Measurements from ENCODE around the gene ADAM12. TPM values are rescaled to one million over a fixed set of nuclear protein-coding genes. Genes with fewer than 3 reads are reported as not detected.

Gene ADAM12
- polyA plus RNA-seq, 3 donors, result 22.5 to 28.1 (median 26.0) TPM

DNA sequence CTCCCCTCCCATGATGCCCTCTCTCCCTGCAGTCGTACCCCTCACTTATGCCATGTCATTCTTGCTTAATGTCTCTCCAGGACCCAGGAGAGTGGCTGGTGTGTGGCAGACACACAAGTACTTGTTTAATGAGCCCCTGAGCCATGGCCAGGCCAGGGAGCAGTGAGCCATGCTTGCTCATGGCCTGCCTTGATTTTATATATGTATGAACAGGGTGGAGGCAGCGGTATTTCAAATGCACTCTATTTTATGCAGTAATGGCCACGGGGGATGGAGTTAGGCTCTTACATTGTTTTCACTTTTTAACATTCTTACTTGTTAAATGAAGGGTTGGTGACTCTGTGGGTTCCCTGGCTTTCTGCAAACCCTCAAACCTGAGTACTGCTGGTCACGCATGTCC lies 347.2 kb downstream of the ADAM12 start:
- DNase-seq (ENCODE audit: extremely low read depth in 1 of 11, low read depth in 9 of 11, low spot score in 4 of 11), result no peak

DNA sequence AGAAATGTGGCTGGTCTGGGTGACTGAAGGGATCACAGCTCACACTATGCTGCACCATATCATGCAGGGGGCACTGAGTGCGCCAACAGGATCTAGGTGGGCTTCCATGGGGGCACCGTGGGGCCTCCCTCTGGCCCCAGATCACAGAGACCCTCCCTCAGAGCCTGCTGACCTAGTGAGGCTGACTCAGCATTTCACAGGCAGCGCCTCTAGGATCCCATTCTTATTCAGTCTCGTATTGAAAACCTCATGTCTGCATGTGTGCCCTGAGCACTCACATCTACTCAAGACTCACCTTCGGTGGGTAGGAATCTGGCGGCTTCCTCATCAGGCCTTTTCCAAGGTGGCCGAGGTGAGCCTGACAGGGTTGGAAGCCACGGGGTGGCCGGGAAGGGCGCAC lies 350.3 kb downstream of the ADAM12 start:
- DNase-seq (ENCODE audit: extremely low read depth in 1 of 11, low read depth in 9 of 11, low spot score in 4 of 11), result no peak

DNA sequence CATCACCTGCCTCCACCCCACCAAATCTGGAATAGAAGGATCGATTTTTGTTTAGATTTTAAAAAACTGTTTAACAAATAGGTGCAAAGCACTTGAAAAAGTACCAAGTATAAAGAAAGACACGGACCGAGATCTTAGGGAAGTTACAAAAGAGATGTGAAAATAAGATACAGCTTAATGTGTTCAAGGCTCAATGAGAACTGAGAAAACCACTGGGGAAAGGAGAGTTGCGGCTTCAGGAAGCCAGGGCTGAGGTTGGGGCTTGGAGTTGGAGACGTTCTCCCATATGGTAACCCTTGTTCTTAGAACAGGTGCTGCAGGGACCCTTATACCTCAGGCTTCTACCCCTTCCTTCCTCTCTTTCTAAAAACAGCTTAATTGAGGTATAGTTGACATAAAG lies 351.8 kb downstream of the ADAM12 start:
- no peak for DNase-seq (ENCODE audit: extremely low read depth in 1 of 11, low read depth in 9 of 11, low spot score in 4 of 11)

DNA sequence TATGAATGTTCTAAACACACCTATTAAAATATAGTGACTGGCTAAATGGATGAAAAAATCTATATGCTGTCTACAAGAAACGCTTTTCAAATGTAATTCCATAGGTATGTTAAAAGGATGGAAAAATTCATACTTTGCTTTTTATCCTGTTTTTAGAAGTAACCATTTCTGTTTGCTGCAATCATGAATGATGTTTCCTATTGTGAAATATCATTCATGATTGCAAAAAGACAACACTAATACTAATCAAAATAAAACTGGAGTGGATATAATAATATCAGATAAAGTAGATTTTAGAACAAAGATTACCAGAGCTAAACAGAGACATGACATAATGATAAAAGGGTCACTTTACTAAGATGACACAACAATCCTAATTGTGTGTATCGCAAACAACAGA lies 353.7 kb downstream of the ADAM12 start:
- DNase-seq (ENCODE audit: extremely low read depth in 1 of 11, low read depth in 9 of 11, low spot score in 4 of 11), result no peak

GRCh38 chr10:126029999-126030398 lies 358.3 kb downstream of the ADAM12 start:
- DNase-seq (ENCODE audit: extremely low read depth in 1 of 11, low read depth in 9 of 11, low spot score in 4 of 11), result no peak

- DNase-seq (ENCODE audit: extremely low read depth in 1 of 11, low read depth in 9 of 11, low spot score in 4 of 11), result no peak
Observed at GRCh38 chr10:126027692-126028091, 360.6 kb downstream of the ADAM12 start.

- DNase-seq (ENCODE audit: extremely low read depth in 1 of 11, low read depth in 9 of 11, low spot score in 4 of 11), result no peak
Observed at GRCh38 chr10:126022841-126023240, 365.4 kb downstream of the ADAM12 start.

DNA sequence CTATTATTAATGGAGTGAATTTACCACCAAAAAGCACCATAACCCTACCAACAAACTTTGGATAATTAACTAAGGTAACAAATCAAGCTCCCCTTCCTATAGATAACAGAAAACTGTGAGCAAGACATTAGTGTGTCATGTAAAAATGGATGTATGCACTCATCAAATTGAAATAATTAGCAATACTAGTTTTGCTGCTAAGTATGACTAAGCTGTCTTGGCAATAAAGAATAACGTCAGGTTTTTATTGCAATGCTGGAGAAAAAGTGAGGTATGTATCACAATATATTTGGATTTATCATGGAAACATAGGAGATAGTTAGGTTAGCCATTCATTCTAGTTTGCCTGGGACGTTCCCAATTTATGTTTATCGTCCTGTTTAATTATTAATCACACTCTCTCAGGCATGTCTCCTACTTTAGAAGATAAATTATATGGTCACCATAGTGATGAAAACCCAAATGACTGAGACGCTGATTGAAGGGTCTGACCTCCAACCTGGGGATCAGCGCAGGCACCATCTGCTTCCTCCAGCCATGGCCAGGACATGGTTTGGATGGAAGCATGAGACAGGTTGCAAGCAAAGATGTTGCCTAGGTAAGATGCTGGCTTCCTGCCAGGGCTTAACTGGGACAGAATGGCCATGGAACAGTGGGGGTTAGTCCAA lies 366.3 kb downstream of the ADAM12 start:
- no peak for DNase-seq (ENCODE audit: extremely low read depth in 1 of 11, low read depth in 9 of 11, low spot score in 4 of 11)

GRCh38 chr10:126017961-126018560 lies 370.2 kb downstream of the ADAM12 start:
- DNase-seq (ENCODE audit: extremely low read depth in 1 of 11, low read depth in 9 of 11, low spot score in 4 of 11), result no peak

- no peak for DNase-seq (ENCODE audit: extremely low read depth in 1 of 11, low read depth in 9 of 11, low spot score in 4 of 11)
Observed at GRCh38 chr10:126016882-126017281, 371.4 kb downstream of the ADAM12 start.

DNA sequence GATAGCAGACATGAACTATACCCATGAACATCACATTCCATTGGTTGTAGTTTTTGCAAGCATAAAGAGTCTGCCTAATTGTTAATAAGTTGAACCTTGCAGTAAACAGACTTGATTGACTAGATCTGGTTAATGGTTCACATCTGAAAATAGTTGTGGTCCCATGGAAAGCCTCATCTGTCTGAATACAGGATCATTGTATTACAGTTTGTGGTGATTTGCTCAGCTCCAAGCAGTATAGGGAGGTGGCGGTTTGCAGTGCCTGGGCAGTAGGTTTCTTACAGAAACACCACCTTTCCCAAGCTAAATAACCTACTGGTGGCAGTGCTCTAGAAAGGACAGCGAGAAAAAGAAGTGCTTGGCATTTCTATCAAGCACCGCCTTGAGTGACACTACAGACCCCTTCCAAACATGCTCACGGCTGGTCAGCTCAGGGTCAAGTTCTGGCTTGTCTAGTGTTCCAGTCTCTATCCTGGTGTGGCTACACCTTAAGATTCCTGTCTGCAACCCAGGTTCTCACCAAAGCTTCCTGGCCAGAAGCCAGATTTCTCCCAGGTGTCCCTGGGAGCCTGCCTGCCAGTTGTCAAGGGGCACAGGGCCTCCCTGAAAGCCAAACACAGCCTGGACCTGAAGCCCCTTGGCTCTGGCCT lies 372.0 kb downstream of the ADAM12 start:
- DNase-seq (ENCODE audit: extremely low read depth in 1 of 11, low read depth in 9 of 11, low spot score in 4 of 11), result no peak

- no peak for DNase-seq (ENCODE audit: extremely low read depth in 1 of 11, low read depth in 9 of 11, low spot score in 4 of 11)
Observed at GRCh38 chr10:126015413-126015812, 372.9 kb downstream of the ADAM12 start.

- DNase-seq (ENCODE audit: extremely low read depth in 1 of 11, low read depth in 9 of 11, low spot score in 4 of 11), result no peak
Observed at GRCh38 chr10:126014309-126014708, 374.0 kb downstream of the ADAM12 start.

- no peak for DNase-seq (ENCODE audit: extremely low read depth in 1 of 11, low read depth in 9 of 11, low spot score in 4 of 11)
Observed at GRCh38 chr10:126013489-126014281, 374.6 kb downstream of the ADAM12 start.

DNA sequence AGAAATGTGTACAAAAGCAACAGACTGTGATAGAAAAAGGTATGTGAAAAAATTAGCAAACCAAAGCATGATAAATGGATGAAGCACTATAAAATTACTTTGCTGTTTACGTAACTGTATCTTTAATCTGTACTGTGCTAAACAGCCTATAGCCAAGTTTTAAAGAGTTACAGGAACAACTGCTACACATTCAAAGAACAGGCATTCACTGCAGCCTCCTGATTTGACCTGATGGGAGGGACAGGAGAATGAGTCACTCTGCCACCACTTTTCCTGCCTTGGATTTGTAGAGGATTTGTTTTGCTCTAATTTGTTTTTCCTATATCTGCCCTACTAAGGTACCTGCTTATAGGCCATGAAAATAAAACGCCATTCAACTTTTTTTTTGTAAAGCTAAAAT lies 375.8 kb downstream of the ADAM12 start:
- DNase-seq (ENCODE audit: extremely low read depth in 1 of 11, low read depth in 9 of 11, low spot score in 4 of 11), result no peak

GRCh38 chr10:126011995-126012394 lies 376.3 kb downstream of the ADAM12 start:
- no peak for DNase-seq (ENCODE audit: extremely low read depth in 1 of 11, low read depth in 9 of 11, low spot score in 4 of 11)

- no peak for DNase-seq (ENCODE audit: extremely low read depth in 1 of 11, low read depth in 9 of 11, low spot score in 4 of 11)
Observed at GRCh38 chr10:126009650-126010049, 378.6 kb downstream of the ADAM12 start.

GRCh38 chr10:126006906-126007305 lies 381.4 kb downstream of the ADAM12 start:
- DNase-seq (ENCODE audit: extremely low read depth in 1 of 11, low read depth in 9 of 11, low spot score in 4 of 11), result no peak

GRCh38 chr10:126006264-126006663 lies 382.0 kb downstream of the ADAM12 start:
- DNase-seq (ENCODE audit: extremely low read depth in 1 of 11, low read depth in 9 of 11, low spot score in 4 of 11), result no peak

DNA sequence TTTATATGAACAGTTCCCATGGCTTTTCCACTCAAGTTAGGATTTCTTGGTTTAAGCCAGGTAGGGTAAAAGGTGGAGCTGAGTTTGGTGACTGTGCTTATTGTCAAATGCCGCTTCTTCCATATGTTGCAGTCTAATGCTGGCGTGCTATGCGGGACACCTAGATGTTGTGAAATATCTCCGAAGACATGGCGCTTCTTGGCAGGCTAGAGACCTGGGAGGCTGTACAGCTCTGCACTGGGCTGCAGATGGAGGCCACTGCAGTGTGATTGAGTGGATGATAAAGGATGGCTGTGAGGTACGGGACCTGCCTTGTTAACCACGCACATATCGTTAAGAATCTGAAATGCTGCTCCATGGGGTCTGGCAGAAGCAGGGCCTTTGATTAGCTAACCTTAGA lies 383.5 kb downstream of the ADAM12 start:
- DNase-seq (ENCODE audit: extremely low read depth in 1 of 11, low read depth in 9 of 11, low spot score in 4 of 11), result no peak
